GM21529 (cell line): ENCODE data around the gene GHDC.
"Not testable (repeated sequence)": the region's sequence is repeated elsewhere in the genome, so short reads cannot be mapped to it uniquely, and the experiment has no call there.

Experiments used
- ATAC-seq: cut with Tn5 transposase; IDR thresholded peaks from one replicate; pipeline ENCODE4 v1.9.1; 2021; ENCODE audit not compliant: unreplicated experiment

GHDC gene, protein sequence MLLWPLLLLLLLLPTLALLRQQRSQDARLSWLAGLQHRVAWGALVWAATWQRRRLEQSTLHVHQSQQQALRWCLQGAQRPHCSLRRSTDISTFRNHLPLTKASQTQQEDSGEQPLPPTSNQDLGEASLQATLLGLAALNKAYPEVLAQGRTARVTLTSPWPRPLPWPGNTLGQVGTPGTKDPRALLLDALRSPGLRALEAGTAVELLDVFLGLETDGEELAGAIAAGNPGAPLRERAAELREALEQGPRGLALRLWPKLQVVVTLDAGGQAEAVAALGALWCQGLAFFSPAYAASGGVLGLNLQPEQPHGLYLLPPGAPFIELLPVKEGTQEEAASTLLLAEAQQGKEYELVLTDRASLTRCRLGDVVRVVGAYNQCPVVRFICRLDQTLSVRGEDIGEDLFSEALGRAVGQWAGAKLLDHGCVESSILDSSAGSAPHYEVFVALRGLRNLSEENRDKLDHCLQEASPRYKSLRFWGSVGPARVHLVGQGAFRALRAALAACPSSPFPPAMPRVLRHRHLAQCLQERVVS

DNA sequence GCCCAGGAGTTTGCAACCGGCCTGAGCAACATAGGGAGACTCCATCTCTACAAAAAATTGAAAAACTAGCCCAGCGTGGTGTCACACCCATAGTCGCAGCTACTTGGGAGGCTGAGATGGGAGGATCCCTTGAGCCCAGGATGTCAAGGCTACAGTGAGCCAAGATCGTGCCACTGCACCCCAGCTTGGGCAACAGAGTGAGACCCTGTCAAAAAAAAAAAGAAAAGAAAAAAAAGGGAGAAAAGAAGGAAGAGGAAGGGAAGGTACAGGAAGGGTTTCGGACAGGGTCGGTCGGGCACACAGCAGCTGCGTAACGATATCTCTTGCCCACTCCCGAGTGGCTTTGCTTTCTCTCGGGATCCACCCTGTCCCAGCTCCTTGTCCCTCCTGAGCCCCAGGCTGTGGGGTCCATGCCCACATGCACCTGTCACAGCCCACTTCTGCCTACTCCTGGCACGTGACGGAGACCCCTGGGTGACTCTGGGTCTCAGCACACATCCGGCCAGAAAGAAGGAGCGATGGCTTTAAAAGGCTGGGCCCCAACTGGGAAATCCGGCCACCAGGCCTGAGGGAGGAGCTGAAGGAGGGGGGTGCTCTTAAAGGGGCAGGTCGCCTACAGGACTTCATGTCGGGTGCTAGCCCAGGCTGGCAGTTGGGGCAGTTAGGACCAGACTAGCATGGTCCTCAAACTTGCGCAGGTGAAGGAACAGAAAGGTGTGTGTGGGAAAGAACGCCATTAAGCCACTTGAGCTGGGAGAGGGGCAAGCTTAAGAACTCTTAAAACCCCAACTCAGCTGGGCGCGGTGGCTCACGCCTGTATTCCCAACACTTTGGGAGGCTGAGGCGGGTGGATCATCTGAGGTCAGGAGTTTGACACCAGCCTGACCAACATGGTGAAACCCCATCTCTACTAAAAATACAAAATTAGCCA lies at the start of gene GHDC:
Gene GHDC, minus strand, starts transcription at position 526 of the 931 bp plus-strand sequence. CDS start 913 bp downstream, outside the sequence.
- peak; percentile 83 for ATAC-seq

DNA sequence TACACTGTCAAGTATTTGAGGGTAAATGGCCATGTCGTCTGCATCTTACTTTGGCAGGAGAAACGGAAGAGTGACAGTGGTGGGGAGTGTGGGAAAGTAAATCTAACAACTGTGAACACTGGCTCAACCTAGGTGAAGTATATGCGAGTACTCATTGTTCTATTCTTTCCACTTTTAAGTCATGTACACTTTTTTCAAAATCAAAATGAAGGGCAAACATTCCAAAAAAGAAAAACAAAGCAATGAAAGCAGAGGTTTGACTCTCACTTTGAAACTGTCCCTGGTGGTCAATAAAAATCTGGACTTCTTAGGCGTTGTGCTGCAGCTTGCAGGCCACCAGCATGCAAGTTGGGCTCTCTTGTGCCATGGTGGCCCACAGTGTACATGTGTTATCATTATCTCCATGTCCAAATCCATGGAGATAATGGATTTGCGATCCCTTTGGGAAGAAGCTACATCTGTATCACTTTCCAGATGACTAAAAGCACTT lies 49.2 kb upstream of the GHDC start:
- ATAC-seq: no peak

DNA sequence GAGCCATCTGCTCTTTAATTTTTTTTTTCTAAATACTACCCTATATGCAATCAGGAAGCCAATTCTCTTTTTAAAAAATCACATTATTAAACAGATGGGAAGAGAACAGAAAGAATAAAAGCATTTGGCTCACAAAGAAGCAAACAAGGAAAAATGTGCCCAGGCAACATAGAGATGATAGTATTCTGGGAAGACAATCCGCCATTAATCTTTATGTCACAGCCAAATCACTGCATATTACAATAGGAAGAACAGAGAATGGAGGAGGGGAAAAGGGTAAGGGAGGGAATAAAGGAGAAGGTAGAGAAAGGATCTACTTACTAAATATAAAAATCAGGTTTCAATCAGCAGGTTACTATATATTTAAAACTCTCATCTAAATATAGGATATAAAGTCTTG lies 47.6 kb upstream of the GHDC start:
- ATAC-seq: no peak

DNA sequence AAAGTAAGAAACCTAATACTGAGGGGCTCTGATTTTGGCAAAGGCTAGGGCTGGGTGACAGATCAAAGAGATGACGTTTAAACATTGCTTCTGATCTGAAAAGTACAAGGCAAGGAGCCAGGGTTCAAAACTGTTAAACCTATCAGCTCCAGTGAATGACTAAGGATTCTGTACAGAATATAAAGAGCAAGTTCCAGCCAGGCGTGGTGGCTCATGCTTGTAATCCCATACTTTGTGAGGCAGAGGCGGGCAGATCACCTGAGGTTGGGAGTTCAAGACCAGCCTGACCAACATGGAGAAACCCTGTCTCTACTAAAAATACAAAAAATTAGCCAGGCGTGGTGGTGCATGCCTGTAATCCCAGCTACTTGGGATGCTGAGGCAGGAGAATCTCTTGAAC lies 46.6 kb upstream of the GHDC start:
- not testable (repeated sequence) for ATAC-seq

DNA sequence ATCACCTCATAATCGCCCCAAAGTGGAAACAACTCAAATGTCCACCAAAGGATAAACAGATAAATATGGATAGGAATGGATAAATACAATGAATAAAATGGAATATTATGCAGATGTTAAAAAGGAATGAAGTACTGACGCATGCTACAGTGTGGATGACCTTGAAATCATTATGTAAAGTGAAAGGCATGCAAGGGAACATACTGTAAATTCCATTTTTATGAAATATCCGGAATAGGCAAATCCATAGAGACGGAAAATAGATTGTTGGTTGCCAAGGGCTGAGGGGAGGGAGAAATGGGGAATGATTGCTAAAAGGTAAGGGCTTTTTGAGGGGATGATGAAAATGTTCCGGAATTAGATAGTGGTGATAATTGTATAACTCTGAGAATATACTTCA lies 45.9 kb upstream of the GHDC start:
- ATAC-seq: no peak

DNA sequence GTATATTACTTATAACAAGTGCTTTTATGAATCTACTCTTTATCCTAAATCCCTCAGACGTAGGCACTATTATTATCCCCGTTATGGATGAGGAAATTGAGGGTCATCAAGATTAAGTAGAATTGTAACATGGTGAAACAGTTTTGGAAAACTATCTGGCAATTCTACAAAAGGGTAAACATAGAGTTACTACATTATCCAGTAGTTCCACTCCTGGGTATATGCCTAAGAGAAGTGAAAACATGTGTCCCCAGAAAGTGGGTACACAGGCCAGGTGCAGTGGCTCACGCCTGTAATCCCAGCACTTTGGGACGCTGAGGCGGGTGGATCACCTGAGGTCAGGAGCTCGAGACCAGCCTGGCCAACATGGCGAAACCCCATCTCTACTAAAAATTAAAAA lies 45.3 kb upstream of the GHDC start:
- not testable (repeated sequence) for ATAC-seq

DNA sequence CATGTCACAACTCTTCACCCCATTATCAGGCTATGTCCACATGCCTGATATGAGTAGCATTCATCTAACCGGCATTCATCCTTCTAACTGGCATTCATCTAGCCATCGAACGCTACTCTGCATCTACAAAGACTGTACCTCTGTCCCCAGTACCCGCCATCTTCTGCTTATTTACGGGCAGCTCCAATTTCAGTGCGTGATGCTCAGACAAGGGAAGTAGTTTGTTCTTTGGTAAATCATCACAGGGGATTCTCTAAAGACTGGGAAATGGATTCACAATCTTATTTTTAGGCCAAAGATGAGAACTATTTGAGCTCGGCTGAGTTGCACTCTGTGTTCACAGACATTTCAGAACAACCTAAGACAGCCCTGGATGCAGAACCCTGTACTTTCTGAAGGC lies 42.5 kb upstream of the GHDC start:
- no peak for ATAC-seq

DNA sequence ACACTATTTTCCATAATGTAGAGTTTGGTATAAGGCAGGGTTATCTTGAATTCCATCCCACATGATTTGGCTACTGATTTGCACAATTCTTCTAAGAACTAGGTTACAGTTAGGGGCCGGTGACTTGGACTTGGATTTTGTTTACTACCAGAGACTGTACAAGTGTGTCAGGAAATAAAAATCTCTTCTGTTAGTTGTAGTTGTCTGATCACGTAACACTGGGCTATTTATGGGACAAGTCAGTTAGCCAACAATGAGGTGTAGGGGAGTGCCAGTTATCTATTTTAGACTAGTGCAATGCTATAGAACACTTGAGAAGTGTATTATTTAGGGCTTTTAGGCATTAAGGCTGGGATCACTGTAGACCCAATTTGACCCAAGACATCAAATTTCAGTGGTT lies 39.7 kb upstream of the GHDC start:
- ATAC-seq: no peak

DNA sequence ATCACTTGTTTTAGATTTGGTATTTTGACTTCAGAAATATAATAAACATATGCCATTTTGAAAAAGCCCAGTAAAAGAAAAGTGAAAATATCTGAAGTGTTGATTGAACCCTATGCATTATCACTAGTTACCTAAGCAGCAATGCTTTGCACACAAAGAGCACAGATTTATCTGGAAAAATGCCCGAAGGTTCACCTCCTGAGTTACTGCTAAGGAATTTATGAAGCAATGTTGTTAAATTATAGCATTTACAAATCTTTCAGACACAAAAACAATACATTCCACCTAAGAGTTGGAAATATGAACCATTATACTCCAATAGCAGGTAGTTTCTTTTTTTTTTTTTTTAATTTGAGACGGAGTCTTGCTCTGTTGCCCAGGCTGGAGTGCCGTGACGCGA lies 38.9 kb upstream of the GHDC start:
- ATAC-seq: no peak

DNA sequence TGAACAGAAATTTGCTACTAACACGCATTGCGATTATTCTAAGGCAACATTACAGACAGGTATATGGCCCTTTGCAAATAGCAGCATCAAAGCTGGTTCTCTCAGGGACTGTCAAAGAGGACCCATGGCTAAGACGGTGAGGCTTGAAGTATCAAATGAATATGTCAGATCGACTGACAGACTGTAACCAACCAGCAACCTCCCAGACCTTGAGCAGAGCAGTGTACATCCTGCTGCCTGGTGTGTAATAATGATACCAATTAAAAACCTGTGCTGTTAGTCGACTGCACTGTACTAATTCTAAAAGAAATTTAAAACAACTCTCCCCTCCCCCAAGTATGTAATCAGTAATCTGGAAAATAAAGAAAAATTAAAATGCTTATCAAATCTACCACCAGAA lies 35.9 kb upstream of the GHDC start:
- no peak for ATAC-seq

DNA sequence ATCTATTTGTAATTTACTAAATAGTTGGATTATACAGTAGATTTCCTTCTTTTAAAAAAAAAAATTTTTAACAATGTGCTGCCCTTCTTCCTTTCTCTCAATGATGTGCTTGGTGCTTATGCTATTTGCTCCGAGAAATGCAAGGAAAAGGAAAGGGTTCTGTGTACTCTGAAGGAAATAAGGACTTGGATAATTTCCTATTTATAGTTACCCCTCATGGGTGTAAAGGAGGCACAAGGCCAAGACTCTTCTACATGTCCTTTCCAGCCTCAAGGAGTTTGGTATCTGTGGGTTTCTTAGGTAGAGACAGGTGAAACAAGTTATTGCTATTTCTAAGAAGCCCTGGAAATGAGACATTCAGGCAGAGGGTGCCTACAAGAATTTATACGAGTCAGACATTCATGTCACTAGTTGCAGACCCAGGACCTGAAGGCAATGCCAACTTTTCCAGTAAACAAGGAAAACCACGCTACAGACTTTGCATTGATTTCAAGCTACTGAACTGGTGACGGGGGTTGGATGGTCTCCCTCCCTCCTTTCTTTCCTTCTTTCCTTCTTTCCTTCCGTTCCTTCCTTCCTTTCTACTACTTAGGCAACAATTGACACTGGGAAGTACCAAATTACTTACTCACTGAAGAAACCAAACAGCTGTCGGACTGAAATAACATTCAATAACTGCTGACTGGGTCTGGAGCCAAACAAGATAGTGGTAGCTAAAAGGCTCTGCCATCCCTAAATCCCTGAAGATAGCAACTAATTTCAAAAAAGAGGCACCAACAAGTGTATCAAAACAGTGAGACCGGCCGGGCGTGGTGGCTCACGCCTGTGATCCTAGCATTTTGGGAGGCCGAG lies 33.8 kb upstream of the GHDC start:
- ATAC-seq: no peak

DNA sequence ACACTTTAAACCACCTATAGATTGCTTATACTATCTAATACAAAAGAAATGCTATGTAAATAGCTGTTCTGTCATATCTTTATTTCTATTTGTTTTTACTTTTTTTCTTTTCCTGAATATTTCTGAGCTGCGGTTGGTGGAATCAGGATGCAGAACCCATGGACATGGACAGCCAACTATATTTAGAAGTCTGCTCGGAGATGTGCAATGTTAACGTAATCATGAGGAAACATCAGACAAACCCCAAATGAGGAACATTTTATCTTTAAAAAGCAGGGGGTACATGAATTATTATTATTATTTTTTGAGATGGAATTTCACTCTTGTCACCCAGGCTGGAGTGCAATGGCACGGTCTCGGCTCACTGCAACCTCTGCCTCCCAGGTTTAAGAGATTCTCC lies 31.4 kb upstream of the GHDC start:
- ATAC-seq: no peak

DNA sequence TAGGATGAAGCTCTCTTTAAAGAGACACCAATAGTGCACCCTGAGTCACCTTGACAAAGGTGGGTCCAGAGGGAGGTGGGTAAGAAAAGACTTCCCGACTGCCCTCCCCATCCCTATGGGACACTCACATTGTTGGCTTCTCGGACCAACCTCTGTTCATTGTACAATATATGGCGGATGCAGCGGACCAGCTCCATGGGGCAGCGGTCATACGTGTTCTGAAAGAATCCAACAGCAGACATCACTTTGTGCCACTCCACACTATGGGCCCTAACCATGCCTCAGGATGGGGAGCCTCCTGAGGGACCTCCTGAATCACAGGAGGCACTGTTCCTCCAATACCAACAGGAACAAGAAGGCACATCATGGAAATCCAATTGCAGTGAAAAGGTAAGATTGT lies 30.4 kb upstream of the GHDC start:
- no peak for ATAC-seq

DNA sequence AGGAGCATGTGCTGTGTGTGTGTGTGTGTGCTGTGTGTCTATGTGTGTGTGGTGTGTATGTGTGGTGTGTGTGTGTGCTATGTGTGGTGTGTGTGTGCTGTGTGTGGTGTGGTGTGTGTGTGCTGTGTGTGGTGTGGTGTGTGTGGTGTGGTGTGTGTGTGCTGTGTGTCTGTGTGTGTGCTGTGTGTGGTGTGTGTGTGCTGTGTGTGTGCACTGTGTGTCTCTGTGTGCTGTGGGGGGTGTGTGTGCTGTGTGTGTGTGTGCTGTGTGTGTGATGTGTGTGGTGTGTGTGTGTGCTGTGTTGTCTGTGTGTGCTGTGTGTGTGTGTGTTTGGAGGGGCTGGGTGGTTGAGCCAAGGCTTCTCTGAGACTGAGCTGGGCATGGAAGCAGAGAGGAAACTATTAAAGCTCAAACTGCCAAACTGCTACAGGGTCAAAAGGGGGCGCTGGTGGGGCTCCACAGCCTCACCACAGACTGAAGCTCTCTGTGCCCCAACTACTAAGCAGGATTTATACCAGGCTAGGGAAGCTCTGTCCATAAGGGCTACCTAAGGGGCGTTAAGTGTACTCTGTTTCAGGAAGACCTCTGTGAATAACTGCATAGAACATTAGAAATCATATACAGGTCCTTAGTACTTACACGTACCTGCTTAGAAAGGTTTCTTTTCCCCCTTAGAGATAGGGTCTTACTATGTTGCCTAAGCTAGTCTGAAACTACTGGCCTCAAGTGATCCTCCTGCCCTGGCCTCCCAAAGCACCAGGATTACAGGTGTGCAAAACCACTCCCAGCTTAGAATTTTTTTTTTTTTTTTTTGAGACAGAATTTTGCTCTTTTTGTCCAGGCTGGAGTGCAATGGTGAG lies 27.8 kb upstream of the GHDC start:
- ATAC-seq: no peak

DNA sequence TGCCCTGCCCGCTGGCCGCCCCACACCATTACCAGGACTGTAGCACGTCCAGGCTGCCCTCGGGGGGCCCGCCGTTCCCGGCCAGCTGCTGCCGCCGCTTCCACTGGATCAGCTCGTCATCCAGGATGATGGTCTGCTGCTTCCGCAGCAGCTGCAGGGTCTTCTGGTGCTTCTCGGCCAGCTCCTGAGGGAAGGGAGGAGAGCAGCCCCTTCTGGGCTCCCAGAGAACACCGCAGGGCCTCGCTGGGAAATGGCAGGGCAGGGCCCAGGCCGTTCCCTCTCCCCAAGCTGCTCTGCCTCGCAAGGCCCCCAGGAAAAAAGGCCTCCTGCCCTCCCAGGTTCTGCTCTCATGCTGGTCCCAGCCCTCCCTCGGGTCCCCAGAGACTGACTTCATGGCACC lies 25.0 kb upstream of the GHDC start:
- not testable (repeated sequence) for ATAC-seq

DNA sequence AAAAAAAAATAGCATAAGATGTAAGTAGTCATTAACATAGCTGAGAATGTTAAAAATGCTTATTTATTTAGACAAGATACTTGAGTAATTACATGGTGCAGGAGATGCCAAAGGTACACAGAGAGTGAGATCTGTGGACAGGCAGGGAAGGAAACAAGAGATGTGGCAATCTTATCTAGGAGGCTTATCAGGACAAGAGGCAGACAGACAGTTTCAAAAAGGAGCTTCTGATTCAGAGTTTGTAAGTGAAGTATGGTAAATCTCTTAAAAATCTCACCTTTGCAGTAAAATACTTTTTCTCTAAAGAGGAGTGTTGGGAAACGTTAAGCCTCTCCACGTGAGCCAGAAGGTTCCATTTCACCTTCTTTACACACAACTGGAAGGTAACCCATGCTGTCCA lies 19.9 kb upstream of the GHDC start:
- ATAC-seq: no peak

DNA sequence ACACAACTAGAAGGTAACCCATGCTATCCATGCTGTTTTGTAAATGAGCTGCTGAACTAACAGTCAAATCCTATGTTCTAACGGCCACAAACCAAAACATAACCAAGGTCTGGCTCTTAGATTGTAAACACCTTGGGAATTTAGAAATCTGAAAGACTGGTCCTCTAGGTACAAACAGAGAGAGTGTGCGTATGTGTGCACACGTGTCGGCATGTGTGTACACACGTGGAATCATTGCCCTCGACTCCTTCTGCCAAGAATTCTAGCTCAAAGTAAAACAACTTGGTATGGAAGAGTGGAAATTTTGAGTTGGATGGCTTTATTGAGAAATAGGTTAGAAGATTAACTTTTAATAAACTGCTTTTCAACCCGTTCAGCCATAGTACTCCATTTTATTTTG lies 18.1 kb upstream of the GHDC start:
- no peak for ATAC-seq

DNA sequence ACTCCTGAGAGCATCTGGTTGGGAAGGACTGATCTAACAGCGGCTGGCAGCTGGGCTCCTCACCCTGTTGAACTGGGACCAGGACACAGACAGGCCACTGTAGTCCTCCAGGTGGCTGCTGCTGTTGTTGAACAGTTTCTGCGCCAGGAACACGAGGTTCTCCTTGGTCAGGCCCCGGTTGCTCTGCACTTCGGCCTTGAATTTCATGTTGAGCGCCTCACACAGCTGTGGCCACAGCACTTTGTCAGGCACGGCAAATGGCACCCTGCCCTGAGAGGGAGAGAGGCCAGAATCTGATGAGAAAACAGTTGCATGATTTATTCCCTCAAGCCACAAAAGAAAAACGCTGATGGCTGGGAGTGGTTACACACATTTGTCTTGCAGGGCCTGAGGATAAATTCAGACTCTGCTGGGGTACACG lies 17.6 kb upstream of the GHDC start:
- not testable (repeated sequence) for ATAC-seq

DNA sequence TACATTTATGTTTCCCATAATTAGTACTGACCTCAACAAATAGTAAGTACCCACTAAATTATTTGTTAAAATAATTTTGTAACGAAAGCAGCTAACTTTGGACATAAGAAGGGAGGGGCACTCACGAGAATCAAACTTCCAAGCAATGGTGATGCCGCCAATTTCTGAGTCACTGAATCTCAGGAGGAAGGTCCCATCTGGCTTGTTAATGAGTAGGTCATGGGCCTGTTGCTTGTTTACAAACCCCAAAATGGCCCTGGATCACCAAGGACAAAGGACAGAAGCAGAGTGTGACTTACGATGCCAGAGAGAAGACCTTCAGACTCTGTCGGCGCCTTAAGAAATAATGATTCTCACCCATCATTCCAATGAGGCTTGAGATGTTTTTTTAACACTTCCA lies 15.8 kb upstream of the GHDC start:
- no peak for ATAC-seq

DNA sequence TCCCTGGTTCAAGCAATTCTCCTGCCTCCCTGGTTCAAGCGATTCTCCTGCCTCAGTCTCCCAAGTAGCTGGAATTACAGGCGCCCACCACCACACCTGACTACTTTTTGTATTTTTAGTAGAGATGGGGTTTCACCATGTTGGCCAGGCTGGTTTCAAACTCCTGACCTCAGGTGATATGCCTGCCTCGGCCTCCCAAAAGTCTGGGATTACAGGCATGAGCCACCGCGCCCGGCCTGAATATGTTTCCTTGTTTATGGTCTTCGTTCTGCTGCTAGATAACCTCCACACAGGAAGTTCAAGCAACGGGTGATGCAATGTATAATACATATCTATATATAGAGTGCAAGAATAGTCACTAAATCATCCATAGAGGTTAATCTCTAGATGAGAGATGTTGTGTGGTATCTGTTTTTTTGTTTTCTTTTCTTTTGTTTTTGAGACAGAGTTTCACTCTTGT lies 11.9 kb upstream of the GHDC start:
- not testable (repeated sequence) for ATAC-seq
